ENCODE results near the gene CECR2.

The CECR2 gene

DNA sequence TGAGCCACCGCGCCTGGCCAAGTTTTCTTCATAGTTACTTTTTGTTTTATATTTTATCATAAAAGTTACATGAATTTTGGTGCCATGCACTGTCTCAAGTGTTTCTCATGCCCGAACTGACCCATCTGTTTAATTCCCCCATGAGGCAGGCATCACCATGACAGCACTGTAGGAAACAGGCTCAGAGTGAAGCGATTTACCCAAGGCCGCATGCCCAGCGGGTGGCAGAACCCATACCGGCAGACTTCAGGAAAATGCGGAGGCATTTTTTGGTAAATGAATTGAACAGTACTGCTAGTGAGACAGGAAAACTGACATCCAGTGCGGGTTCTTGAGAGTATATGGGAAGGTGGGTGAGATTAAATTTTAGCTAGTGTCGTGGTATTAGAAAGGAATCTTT, 19.0 kb downstream of the CECR2 start:
- Mint-ChIP-seq H3K27me3 (peaks cover 19% of the 10 kb centered on the region), H3K9me3 (no peaks in the 10 kb centered on the region), H3K36me3 (ENCODE audit: insufficient read depth) (peaks cover 2% of the 10 kb centered on the region), H3K4me1 (no peaks in the 10 kb centered on the region), H3K27ac (ENCODE audit: low read depth) (no peak overlapping the region), H3K4me3 (no peak overlapping the region)
- ATAC-seq (replicated peaks; ENCODE audit: extremely low read depth, poor library complexity, severe bottlenecking) (no peak), DNase-seq (ENCODE audit: low spot score in 2 of 2) (no peak)

DNA sequence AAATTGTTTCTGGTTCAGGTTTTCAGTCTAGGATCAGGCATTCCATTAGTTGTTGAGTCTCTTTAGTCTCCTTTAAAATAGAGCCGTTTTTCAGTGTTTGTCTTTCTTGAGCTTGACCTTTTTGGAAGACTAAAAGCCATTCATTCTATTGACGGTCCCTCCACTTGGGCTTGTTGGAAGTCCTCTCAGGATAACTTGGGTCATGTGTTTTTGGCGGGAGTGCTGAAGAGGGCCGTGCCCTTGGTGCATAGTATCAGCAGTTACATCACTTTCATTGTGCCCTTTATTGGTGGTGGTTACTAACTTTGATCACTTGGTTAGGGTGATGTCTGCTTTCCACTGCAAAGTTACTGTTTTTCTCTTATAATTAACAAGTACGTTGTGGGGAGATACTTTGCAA, 20.8 kb downstream of the CECR2 start:
- Mint-ChIP-seq H3K9me3 (no peaks in the 10 kb centered on the region), H3K36me3 (ENCODE audit: insufficient read depth) (peaks cover 2% of the 10 kb centered on the region), H3K4me3 (no peak overlapping the region), H3K27ac (ENCODE audit: low read depth) (no peak overlapping the region), H3K4me1 (no peaks in the 10 kb centered on the region), H3K27me3 (peaks cover 21% of the 10 kb centered on the region)
- ATAC-seq (replicated peaks; ENCODE audit: extremely low read depth, poor library complexity, severe bottlenecking) (no peak), DNase-seq (ENCODE audit: low spot score in 2 of 2) (no peak)

DNA sequence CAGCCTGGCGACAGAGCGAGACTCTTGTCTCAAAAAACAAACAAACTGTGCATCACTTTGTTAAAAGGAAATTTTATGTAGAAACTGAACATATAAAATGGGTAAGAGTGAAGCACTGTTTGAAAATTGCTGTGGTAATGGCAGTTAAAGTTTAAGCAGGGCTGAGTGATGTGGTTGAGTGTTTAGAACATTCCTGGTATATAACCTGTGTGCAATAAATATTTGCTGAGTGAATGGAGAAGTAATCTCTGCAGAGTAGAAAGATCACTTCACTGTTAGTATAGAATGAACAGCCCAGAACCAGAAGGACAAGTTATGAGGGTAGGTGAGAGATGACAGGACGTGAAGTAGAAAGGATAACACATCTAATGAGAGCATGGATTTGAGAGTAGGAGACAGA, 27.3 kb downstream of the CECR2 start:
- Mint-ChIP-seq H3K27ac (ENCODE audit: low read depth) (no peak overlapping the region), H3K9me3 (no peaks in the 10 kb centered on the region), H3K4me1 (no peaks in the 10 kb centered on the region), H3K4me3 (no peak overlapping the region), H3K27me3 (peaks cover 13% of the 10 kb centered on the region), H3K36me3 (ENCODE audit: insufficient read depth) (no peaks in the 10 kb centered on the region)
- ATAC-seq (replicated peaks; ENCODE audit: extremely low read depth, poor library complexity, severe bottlenecking) (no peak), DNase-seq (ENCODE audit: low spot score in 2 of 2) (no peak)

DNA sequence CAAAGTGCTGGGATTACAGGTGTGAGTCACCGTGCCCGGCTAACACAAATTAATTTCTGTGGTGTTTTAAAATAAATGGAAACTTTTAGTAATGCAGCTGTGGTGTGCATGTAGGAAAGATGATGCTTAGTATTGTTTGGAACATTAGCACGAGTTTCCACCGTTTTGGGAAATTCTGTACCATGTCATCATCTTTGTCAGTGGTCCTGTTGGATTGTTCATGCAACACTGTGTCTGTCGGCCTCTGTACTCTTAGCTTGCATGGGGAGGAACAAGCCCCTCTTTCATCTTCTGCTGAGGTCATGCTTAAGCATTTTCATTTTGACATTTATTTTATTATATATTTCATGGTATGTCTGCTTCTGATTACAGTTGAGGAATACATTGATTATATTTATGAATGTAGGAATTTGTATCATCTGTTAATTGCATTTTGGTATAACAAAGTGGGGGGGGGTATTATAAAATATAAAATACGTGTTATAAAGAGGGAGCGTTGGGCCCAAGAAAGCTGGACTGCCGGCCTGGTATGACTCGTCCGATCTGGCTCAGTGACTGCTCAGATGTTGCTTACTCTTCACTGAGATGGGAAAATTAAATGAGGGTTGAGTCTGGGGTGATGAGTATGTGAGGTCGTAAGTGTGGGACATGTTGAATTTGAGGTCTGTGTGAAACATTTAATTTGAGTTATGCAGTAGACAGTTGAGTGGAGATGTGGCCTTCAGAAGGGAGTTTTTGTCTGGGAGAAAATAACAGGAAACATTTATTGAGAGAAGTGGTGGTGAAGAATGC, 28.7 kb downstream of the CECR2 start:
- H3K4me3 Mint-ChIP-seq: no peak overlapping the region
- H3K36me3 Mint-ChIP-seq (ENCODE audit: insufficient read depth): no peaks in the 10 kb centered on the region
- no peak overlapping the region for H3K27ac Mint-ChIP-seq (ENCODE audit: low read depth)
- peaks cover 13% of the 10 kb centered on the region for H3K27me3 Mint-ChIP-seq
- no peak for ATAC-seq (replicated peaks; ENCODE audit: extremely low read depth, poor library complexity, severe bottlenecking)
- no peak for DNase-seq (ENCODE audit: low spot score in 2 of 2)
- H3K9me3 Mint-ChIP-seq: no peaks in the 10 kb centered on the region
- H3K4me1 Mint-ChIP-seq: no peaks in the 10 kb centered on the region

DNA sequence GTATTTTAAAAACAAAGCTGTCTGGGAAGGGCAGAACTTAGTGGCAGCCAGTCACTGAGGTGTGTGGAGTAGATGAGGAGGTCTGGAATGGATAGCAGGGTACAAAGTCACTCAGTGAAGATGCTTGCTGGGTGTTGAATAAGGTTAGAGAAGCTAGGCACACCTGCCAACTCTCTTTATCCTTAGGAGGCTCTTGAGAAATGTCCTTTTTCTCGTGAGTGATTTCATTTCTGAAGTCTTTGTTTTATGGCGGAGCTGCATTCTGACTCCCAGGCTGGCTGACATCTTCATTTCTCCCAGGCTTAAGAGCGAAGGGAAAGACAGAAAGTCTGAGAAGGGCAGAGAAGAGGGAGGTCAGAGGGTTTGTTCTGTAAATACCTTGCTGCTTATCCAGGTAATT, 31.0 kb downstream of the CECR2 start:
- Mint-ChIP-seq H3K27ac (ENCODE audit: low read depth) (no peak overlapping the region), H3K4me3 (no peak overlapping the region), H3K27me3 (peaks cover 7% of the 10 kb centered on the region), H3K4me1 (no peaks in the 10 kb centered on the region), H3K9me3 (no peaks in the 10 kb centered on the region), H3K36me3 (ENCODE audit: insufficient read depth) (no peaks in the 10 kb centered on the region)
- DNase-seq (ENCODE audit: low spot score in 2 of 2) (no peak), ATAC-seq (replicated peaks; ENCODE audit: extremely low read depth, poor library complexity, severe bottlenecking) (no peak)

DNA sequence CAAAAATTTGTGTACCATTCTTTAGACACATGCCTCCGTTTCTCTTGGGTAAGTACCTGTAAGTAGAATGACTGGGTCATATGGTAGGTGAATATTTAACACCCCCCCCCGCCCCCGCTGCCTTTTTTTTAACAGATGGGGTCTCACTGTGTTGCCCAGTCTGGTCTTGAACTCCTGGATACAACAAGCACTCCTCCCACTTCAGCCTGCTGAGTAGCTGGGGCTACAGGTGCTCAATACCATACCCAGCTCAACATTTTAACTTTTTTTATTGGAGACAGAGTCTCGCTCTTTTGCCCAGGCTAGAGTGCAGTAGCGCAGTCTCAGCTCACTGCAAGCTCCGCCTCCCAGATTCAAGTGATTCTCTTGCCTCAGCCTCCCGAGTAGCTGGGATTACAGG, 32.5 kb downstream of the CECR2 start:
- H3K9me3 Mint-ChIP-seq: no peaks in the 10 kb centered on the region
- no peak overlapping the region for H3K27ac Mint-ChIP-seq (ENCODE audit: low read depth)
- no peak overlapping the region for H3K4me3 Mint-ChIP-seq
- no peaks in the 10 kb centered on the region for H3K4me1 Mint-ChIP-seq
- no peak for DNase-seq (ENCODE audit: low spot score in 2 of 2)
- no peaks in the 10 kb centered on the region for H3K36me3 Mint-ChIP-seq (ENCODE audit: insufficient read depth)
- ATAC-seq (replicated peaks; ENCODE audit: extremely low read depth, poor library complexity, severe bottlenecking): no peak
- peaks cover 7% of the 10 kb centered on the region for H3K27me3 Mint-ChIP-seq

DNA sequence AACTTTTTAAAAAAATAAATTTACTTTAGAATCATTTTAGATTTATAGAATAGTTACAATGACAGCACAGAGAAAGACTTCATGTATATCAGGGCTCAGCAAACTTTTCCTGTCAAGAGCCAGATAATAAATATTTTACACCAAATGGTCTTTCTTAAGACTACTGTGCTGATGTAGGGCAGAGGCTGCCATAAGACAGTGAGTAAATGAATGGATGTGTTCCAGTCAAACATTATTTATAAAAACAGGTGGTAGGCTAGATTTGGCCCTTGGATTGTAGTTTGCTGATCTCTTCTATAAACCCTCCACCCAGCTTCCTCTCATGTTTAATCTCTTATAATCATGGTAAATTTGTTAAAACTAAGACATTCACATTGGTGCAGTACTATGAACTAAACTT, 33.0 kb downstream of the CECR2 start:
- Mint-ChIP-seq H3K36me3 (ENCODE audit: insufficient read depth) (no peaks in the 10 kb centered on the region), H3K9me3 (no peaks in the 10 kb centered on the region), H3K4me3 (no peak overlapping the region), H3K27me3 (peaks cover 7% of the 10 kb centered on the region), H3K27ac (ENCODE audit: low read depth) (no peak overlapping the region), H3K4me1 (no peaks in the 10 kb centered on the region)
- ATAC-seq (replicated peaks; ENCODE audit: extremely low read depth, poor library complexity, severe bottlenecking) (no peak), DNase-seq (ENCODE audit: low spot score in 2 of 2) (no peak)

DNA sequence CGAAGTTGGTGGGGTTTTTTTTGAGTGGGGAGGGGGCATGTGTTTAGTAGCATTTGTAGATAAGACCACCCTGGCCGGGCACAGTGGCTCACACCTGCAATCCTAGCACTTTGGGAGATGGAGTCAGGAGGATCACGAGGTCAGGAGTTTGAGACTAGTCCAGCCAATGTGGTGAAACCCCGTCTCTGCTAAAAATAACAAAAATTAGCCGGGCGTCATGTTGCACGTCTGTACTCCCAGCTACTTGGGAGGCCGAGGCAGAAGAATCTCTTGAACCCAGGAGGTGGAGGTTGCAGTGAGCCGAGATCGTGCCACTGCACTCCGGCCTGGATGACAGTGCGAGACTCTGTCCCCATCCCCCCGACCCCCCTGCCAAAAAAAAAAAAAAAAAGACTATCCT, 34.6 kb downstream of the CECR2 start:
- Mint-ChIP-seq H3K27me3 (peaks cover 7% of the 10 kb centered on the region), H3K36me3 (ENCODE audit: insufficient read depth) (no peaks in the 10 kb centered on the region), H3K27ac (ENCODE audit: low read depth) (no peak overlapping the region), H3K4me3 (no peak overlapping the region), H3K4me1 (no peaks in the 10 kb centered on the region), H3K9me3 (no peaks in the 10 kb centered on the region)
- DNase-seq (ENCODE audit: low spot score in 2 of 2) (no peak), ATAC-seq (replicated peaks; ENCODE audit: extremely low read depth, poor library complexity, severe bottlenecking) (no peak)

DNA sequence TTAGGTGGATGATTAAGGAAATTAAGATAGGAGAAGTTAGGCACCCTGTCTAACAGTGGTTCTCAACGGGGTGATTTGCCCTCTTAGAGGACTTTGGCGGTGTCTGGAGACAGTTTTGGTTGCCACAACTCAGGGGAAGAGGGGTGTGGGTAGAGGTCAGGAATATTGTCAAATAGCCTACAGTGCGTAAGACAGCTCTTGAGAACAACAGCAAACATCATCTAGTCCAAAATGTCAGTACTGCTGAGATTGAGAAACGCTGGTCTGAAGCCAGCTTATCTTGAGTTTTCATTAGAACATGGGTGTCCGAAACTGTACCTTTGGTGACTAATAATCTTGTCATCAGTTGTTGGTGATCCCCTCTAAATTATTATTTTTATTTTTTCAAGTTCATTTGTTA, 38.4 kb downstream of the CECR2 start:
- ATAC-seq (replicated peaks; ENCODE audit: extremely low read depth, poor library complexity, severe bottlenecking): no peak
- no peak overlapping the region for H3K4me3 Mint-ChIP-seq
- no peak for DNase-seq (ENCODE audit: low spot score in 2 of 2)
- no peaks in the 10 kb centered on the region for H3K9me3 Mint-ChIP-seq
- no peaks in the 10 kb centered on the region for H3K36me3 Mint-ChIP-seq (ENCODE audit: insufficient read depth)
- H3K4me1 Mint-ChIP-seq: no peaks in the 10 kb centered on the region
- H3K27ac Mint-ChIP-seq (ENCODE audit: low read depth): no peak overlapping the region
- H3K27me3 Mint-ChIP-seq: peaks cover 22% of the 10 kb centered on the region

DNA sequence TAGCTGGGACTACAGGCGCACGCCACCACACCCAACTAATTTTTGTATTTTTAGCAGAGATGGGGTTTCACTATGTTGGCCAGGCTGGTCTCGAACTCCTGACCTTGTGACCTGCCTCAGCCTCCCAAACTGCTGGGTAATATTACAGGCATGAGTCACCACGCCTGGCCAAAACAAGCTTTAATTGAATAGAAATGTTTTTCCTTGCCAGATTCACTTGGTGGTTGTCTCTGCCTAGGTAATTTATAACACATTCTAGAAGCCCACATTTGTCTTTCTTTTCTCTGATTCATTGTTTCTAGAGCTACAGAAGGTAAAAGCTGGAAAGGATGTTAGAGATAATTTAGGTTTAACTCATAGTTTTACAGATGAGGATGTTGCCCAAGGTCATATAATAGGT, 41.3 kb downstream of the CECR2 start:
- Mint-ChIP-seq H3K27me3 (peaks cover 22% of the 10 kb centered on the region), H3K4me3 (no peak overlapping the region), H3K4me1 (no peaks in the 10 kb centered on the region), H3K9me3 (no peaks in the 10 kb centered on the region), H3K36me3 (ENCODE audit: insufficient read depth) (no peaks in the 10 kb centered on the region), H3K27ac (ENCODE audit: low read depth) (no peak overlapping the region)
- DNase-seq (ENCODE audit: low spot score in 2 of 2): no peak
- ATAC-seq (replicated peaks; ENCODE audit: extremely low read depth, poor library complexity, severe bottlenecking): no peak

DNA sequence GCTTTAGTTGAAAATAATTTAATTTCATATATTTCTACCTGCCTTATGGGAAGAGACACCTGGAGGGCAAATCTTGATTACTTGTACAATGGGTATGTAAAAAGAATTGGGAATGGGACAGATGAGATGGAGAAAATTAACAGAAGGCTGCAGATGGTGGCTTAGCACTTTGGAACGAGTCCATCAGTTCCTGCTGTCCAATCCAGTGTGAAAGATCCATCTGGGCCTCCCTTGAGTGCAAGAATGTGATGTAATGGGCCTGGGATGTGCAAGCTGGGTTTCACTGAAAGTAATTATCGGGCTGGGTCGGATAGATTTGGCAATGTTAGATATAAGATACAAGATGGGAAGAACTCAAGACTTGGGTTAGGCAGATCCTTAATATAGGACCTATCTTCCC, 42.0 kb downstream of the CECR2 start:
- H3K36me3 Mint-ChIP-seq (ENCODE audit: insufficient read depth): no peaks in the 10 kb centered on the region
- no peak overlapping the region for H3K27ac Mint-ChIP-seq (ENCODE audit: low read depth)
- peaks cover 22% of the 10 kb centered on the region for H3K27me3 Mint-ChIP-seq
- H3K9me3 Mint-ChIP-seq: no peaks in the 10 kb centered on the region
- ATAC-seq (replicated peaks; ENCODE audit: extremely low read depth, poor library complexity, severe bottlenecking) (no peak), DNase-seq (ENCODE audit: low spot score in 2 of 2) (no peak)
- H3K4me3 Mint-ChIP-seq: no peak overlapping the region
- no peaks in the 10 kb centered on the region for H3K4me1 Mint-ChIP-seq

DNA sequence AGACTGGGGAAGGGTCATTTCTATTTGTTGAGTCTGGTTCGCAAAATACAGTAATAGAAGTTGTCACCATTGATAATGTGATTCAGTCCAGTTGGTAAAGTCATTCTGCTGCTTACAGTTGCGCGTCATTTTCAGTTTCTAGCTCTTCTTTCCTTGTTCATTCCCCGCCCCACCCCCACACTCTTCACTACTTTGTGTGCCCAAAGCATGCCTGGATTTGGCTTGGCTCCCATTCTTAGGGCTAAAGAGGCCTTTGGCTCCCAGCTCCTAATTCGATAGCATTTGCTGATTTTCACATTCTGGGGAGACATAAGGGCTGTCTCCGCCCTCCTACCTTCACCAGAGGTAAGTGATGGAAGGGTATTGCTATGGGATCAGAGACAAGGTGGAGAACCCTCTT, 43.0 kb downstream of the CECR2 start:
- Mint-ChIP-seq H3K9me3 (no peaks in the 10 kb centered on the region), H3K27me3 (peaks cover 22% of the 10 kb centered on the region), H3K27ac (ENCODE audit: low read depth) (no peak overlapping the region), H3K4me3 (no peak overlapping the region), H3K36me3 (ENCODE audit: insufficient read depth) (no peaks in the 10 kb centered on the region), H3K4me1 (no peaks in the 10 kb centered on the region)
- ATAC-seq (replicated peaks; ENCODE audit: extremely low read depth, poor library complexity, severe bottlenecking): no peak
- no peak for DNase-seq (ENCODE audit: low spot score in 2 of 2)

DNA sequence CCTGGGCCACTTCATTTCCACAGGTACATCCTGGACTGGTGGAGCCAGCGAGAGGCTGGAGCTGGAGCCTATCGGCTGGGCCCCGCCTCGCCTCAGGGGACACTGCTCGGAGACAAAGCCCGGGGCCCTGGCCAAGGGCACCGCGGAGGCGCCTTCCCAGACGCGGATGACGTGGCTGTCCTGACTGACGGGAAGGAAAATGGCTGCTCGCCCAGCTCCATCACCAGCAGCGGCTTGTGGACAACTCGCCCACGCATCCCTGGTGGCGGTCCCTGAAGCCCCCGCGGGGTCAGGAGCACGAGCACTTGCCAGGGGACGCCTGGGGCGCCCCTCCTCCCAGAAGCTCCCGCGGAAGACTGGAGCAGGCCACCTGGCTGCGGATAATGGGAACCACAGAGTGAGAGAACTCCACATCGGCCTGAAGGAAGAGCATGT, 49.6 kb downstream of the CECR2 start:
- no peak for ATAC-seq (replicated peaks; ENCODE audit: extremely low read depth, poor library complexity, severe bottlenecking)
- no peaks in the 10 kb centered on the region for H3K27me3 Mint-ChIP-seq
- no peaks in the 10 kb centered on the region for H3K9me3 Mint-ChIP-seq
- no peaks in the 10 kb centered on the region for H3K36me3 Mint-ChIP-seq (ENCODE audit: insufficient read depth)
- no peaks in the 10 kb centered on the region for H3K4me1 Mint-ChIP-seq
- no peak overlapping the region for H3K4me3 Mint-ChIP-seq
- no peak for DNase-seq (ENCODE audit: low spot score in 2 of 2)
- H3K27ac Mint-ChIP-seq (ENCODE audit: low read depth): no peak overlapping the region

All from central memory CD8-positive, alpha-beta T cell (primary cell).